ENCODE measurements around the gene HAAO. TPM values are rescaled to one million over a fixed set of nuclear protein-coding genes. Genes with fewer than 3 reads are reported as not detected.

Gene HAAO
- total RNA-seq, 1 experiment from 2014 or later = 8.0 TPM

DNA sequence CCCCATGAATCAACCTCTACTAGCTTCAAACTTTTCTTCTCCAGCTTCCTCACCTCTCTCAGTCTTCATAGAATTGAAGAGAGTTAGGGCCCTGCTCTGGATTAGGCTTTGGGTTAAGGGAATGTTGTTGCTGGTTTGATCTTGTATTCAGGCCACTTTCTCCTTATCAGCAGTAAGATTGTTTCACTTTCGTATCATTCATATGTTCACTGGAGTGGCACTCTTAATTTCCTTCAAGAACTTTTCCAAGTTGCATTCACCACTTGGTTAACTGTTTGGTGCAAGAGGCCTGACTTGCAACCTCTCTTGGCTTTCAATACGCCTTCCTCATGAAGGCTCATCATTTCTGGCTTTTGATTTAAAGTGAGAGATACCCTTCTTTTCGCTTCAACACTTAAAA, 51.2 kb downstream of the HAAO start (continued):
- TF ChIP-seq, protein P1, sequence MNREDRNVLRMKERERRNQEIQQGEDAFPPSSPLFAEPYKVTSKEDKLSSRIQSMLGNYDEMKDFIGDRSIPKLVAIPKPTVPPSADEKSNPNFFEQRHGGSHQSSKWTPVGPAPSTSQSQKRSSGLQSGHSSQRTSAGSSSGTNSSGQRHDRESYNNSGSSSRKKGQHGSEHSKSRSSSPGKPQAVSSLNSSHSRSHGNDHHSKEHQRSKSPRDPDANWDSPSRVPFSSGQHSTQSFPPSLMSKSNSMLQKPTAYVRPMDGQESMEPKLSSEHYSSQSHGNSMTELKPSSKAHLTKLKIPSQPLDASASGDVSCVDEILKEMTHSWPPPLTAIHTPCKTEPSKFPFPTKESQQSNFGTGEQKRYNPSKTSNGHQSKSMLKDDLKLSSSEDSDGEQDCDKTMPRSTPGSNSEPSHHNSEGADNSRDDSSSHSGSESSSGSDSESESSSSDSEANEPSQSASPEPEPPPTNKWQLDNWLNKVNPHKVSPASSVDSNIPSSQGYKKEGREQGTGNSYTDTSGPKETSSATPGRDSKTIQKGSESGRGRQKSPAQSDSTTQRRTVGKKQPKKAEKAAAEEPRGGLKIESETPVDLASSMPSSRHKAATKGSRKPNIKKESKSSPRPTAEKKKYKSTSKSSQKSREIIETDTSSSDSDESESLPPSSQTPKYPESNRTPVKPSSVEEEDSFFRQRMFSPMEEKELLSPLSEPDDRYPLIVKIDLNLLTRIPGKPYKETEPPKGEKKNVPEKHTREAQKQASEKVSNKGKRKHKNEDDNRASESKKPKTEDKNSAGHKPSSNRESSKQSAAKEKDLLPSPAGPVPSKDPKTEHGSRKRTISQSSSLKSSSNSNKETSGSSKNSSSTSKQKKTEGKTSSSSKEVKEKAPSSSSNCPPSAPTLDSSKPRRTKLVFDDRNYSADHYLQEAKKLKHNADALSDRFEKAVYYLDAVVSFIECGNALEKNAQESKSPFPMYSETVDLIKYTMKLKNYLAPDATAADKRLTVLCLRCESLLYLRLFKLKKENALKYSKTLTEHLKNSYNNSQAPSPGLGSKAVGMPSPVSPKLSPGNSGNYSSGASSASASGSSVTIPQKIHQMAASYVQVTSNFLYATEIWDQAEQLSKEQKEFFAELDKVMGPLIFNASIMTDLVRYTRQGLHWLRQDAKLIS (CRISPR knock-in tag; IDR thresholded peaks at IDR 0.05; ENCODE audit: borderline replicate concordance) = no peak
- no peak for TF ChIP-seq ESRRA (CRISPR knock-in tag; IDR thresholded peaks at IDR 0.05; ENCODE audit: borderline replicate concordance)
- no peak for TF ChIP-seq ETV6 (CRISPR knock-in tag; IDR thresholded peaks at IDR 0.05)
- TF ChIP-seq, protein P2, sequence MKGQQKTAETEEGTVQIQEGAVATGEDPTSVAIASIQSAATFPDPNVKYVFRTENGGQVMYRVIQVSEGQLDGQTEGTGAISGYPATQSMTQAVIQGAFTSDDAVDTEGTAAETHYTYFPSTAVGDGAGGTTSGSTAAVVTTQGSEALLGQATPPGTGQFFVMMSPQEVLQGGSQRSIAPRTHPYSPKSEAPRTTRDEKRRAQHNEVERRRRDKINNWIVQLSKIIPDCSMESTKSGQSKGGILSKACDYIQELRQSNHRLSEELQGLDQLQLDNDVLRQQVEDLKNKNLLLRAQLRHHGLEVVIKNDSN (CRISPR knock-in tag; IDR thresholded peaks at IDR 0.05) = no peak

DNA sequence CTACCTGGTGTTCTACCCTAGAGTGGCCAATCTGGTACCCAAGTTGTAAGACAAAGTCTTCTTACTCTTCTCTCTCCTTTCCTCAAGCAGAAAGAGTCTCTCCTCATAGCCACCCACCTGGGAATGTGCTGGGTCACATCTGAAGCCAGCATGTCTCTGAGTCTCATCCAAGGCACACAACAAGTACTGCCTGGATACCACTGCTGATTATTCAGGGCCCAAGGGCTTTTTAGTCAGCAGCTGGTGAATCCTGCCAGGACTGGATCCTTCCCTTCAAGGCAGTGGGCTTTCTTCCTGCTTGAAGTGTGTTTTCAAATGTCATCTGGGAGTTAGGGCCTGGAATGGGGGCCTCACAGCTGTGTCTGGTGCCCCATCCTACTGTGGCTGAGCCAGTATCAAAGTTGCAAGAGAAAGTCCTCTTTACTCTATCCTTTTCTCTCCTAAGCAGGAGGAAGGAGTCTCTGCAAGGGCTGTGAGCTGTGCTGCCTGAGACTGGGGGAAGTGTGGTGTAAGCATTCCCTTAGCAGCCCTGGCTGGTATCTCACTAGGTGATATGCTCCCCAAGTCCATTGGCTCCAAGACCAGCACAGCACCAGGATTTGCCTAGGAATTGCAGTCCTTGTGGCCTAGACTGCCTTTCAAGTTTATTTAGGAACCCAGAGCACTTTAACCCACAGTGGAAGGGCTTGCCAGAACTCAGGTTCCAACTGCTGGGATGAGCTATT, 55.6 kb downstream of the HAAO start:
- Mint-ChIP-seq H3K4me1 (peaks cover 24% of the 10 kb centered on the region), H3K36me3 (peaks cover 74% of the 10 kb centered on the region), H3K27me3 (ENCODE audit: low read depth) (no peaks in the 10 kb centered on the region), H3K4me3 (no peak overlapping the region), H3K9me3 (peaks cover 49% of the 10 kb centered on the region), H3K27ac (peak overlapping the region; percentile 47)
- POLR2A ChIA-PET = no interaction called here
- DNase-seq (ENCODE audit: low spot score) = no peak
- ATAC-seq = peak; percentile 67
- TF ChIP-seq, protein P3, sequence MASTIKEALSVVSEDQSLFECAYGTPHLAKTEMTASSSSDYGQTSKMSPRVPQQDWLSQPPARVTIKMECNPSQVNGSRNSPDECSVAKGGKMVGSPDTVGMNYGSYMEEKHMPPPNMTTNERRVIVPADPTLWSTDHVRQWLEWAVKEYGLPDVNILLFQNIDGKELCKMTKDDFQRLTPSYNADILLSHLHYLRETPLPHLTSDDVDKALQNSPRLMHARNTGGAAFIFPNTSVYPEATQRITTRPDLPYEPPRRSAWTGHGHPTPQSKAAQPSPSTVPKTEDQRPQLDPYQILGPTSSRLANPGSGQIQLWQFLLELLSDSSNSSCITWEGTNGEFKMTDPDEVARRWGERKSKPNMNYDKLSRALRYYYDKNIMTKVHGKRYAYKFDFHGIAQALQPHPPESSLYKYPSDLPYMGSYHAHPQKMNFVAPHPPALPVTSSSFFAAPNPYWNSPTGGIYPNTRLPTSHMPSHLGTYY (CRISPR knock-in tag; IDR thresholded peaks at IDR 0.05) = no peak
- no peak for TF ChIP-seq JUN (CRISPR knock-in tag; IDR thresholded peaks at IDR 0.05)
- TF ChIP-seq, protein P4, sequence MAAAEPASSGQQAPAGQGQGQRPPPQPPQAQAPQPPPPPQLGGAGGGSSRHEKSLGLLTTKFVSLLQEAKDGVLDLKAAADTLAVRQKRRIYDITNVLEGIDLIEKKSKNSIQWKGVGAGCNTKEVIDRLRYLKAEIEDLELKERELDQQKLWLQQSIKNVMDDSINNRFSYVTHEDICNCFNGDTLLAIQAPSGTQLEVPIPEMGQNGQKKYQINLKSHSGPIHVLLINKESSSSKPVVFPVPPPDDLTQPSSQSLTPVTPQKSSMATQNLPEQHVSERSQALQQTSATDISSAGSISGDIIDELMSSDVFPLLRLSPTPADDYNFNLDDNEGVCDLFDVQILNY (CRISPR knock-in tag; IDR thresholded peaks at IDR 0.05) = no peak
- TF ChIP-seq, protein P5, sequence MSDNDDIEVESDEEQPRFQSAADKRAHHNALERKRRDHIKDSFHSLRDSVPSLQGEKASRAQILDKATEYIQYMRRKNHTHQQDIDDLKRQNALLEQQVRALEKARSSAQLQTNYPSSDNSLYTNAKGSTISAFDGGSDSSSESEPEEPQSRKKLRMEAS (CRISPR knock-in tag; IDR thresholded peaks at IDR 0.05) = no peak
- TF ChIP-seq PRRX2 (CRISPR knock-in tag; IDR thresholded peaks at IDR 0.05) = no peak
- TF ChIP-seq, protein P6, sequence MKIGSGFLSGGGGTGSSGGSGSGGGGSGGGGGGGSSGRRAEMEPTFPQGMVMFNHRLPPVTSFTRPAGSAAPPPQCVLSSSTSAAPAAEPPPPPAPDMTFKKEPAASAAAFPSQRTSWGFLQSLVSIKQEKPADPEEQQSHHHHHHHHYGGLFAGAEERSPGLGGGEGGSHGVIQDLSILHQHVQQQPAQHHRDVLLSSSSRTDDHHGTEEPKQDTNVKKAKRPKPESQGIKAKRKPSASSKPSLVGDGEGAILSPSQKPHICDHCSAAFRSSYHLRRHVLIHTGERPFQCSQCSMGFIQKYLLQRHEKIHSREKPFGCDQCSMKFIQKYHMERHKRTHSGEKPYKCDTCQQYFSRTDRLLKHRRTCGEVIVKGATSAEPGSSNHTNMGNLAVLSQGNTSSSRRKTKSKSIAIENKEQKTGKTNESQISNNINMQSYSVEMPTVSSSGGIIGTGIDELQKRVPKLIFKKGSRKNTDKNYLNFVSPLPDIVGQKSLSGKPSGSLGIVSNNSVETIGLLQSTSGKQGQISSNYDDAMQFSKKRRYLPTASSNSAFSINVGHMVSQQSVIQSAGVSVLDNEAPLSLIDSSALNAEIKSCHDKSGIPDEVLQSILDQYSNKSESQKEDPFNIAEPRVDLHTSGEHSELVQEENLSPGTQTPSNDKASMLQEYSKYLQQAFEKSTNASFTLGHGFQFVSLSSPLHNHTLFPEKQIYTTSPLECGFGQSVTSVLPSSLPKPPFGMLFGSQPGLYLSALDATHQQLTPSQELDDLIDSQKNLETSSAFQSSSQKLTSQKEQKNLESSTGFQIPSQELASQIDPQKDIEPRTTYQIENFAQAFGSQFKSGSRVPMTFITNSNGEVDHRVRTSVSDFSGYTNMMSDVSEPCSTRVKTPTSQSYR (CRISPR knock-in tag; IDR thresholded peaks at IDR 0.05) = no peak
- TF ChIP-seq CREB1 (CRISPR knock-in tag; IDR thresholded peaks at IDR 0.05) = no peak
- CTCF ChIA-PET = no interaction called here

DNA sequence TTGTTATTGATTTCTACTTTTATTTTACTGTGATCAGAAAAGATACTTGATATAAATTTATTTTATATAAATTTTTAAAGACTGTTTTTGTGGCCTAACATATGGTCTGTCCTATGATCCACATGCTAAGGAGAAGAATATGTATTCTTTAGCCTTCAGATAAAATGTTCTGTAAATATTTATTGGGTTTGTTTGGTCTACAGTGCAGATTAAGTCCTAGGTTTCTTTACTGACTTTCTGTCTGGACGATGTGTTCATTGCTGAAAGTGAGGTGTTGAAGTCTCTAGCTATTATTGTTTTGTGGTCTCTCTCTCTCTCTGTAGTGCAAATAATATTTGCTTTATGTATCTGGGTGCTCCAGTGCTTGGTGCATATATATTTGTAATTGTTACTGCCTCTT, 58.5 kb downstream of the HAAO start:
- Mint-ChIP-seq H3K36me3 (peaks cover 65% of the 10 kb centered on the region), H3K27me3 (ENCODE audit: low read depth) (no peaks in the 10 kb centered on the region), H3K27ac (no peak overlapping the region), H3K9me3 (peaks cover 52% of the 10 kb centered on the region), H3K4me3 (no peak overlapping the region), H3K4me1 (peaks cover 14% of the 10 kb centered on the region)
- no peak for ATAC-seq
- no peak for DNase-seq (ENCODE audit: low spot score)
- CTCF ChIA-PET = no interaction called here
- no peak for TF ChIP-seq NR3C1 (CRISPR knock-in tag; conservative IDR thresholded peaks at IDR 0.05; ENCODE audit: low read depth)
- TF ChIP-seq ZNF317 (CRISPR knock-in tag; IDR thresholded peaks at IDR 0.05; ENCODE audit: borderline replicate concordance, low read depth) = no peak
- no peak for TF ChIP-seq PRRX2 (CRISPR knock-in tag; IDR thresholded peaks at IDR 0.05)
- no peak for TF ChIP-seq ETV6 (CRISPR knock-in tag; IDR thresholded peaks at IDR 0.05)
- TF ChIP-seq ATF1 (CRISPR knock-in tag; IDR thresholded peaks at IDR 0.05) = no peak
- TF ChIP-seq, protein P7, sequence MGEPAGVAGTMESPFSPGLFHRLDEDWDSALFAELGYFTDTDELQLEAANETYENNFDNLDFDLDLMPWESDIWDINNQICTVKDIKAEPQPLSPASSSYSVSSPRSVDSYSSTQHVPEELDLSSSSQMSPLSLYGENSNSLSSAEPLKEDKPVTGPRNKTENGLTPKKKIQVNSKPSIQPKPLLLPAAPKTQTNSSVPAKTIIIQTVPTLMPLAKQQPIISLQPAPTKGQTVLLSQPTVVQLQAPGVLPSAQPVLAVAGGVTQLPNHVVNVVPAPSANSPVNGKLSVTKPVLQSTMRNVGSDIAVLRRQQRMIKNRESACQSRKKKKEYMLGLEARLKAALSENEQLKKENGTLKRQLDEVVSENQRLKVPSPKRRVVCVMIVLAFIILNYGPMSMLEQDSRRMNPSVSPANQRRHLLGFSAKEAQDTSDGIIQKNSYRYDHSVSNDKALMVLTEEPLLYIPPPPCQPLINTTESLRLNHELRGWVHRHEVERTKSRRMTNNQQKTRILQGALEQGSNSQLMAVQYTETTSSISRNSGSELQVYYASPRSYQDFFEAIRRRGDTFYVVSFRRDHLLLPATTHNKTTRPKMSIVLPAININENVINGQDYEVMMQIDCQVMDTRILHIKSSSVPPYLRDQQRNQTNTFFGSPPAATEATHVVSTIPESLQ (CRISPR knock-in tag; IDR thresholded peaks at IDR 0.05) = no peak
- no peak for TF ChIP-seq FOXJ3 (CRISPR knock-in tag; IDR thresholded peaks at IDR 0.05; ENCODE audit: borderline replicate concordance)
- TF ChIP-seq JUN (CRISPR knock-in tag; IDR thresholded peaks at IDR 0.05) = no peak
- TF ChIP-seq ZBTB21 (CRISPR knock-in tag; IDR thresholded peaks at IDR 0.05; ENCODE audit: borderline replicate concordance) = no peak
- TF ChIP-seq RORB (CRISPR knock-in tag; IDR thresholded peaks at IDR 0.05) = no peak
- TF ChIP-seq FOXP1 (CRISPR knock-in tag; IDR thresholded peaks at IDR 0.05; ENCODE audit: borderline replicate concordance) = no peak
- no peak for TF ChIP-seq TEAD4 (CRISPR knock-in tag; IDR thresholded peaks at IDR 0.05)
- no peak for TF ChIP-seq CBFB (CRISPR knock-in tag; IDR thresholded peaks at IDR 0.05; ENCODE audit: low read depth)
- POLR2A ChIA-PET = no interaction called here

Data from WTC11 (cell line).